H1 (cell line): Measurements from ENCODE around the gene ACACB. TPM values are rescaled to one million over a fixed set of nuclear protein-coding genes. Genes with fewer than 3 reads are reported as not detected.

Source experiments
- CTCF ChIA-PET: fragments of 300-600 bp; sonication (Branson Sonifier 250); formaldehyde crosslinking; loops from one replicate; lab custom pipeline; 2021; ENCODE audit not compliant: partially characterized antibody; lab: Charles Lee
- POLR2A ChIA-PET: fragments of 300-600 bp; sonication (Branson Sonifier 250); formaldehyde crosslinking; loops from one replicate; lab custom pipeline; 2021; ENCODE audit warnings: inconsistent platforms; ENCODE audit not compliant: partially characterized antibody; lab: Charles Lee
- DNase-seq, 2 experiments: peaks; one replicate each; pipeline versions ENCODE4 v3.0.0 to v3.0.0-alpha.2; 2010 to 2022; ENCODE audit warnings: low spot score in 2 of 2, low read depth in 1 of 2, mixed read lengths in 1 of 2
- FAIRE-seq: peaks from 2 replicates; lab custom pipeline; 2011; peaks lifted over from hg19 to GRCh38; lab: Jason Lieb, UNC
- H2AFZ ChIP-seq: 2 replicates; pipeline ENCODE4 v1.8.1; 2012; ENCODE audit warnings: low read length, inconsistent platforms
- H2AK5ac ChIP-seq: 2 replicates; pipeline ENCODE4 v1.6.1; 2013; ENCODE audit warnings: low read depth, low read length
- H2BK120ac ChIP-seq: replicated peaks from 2 replicates; pipeline ENCODE3; 2013; ENCODE audit warnings: low read depth, low read length, inconsistent platforms
- H2BK12ac ChIP-seq: 2 replicates; pipeline ENCODE4 v1.6.1; 2013; ENCODE audit warnings: low read depth, low read length
- H2BK15ac ChIP-seq: 2 replicates; pipeline ENCODE4 v1.6.1; 2013; ENCODE audit warnings: low read length
- H2BK20ac ChIP-seq: 2 replicates; pipeline ENCODE4 v1.6.1; 2013; ENCODE audit warnings: low read length
- H2BK5ac ChIP-seq: 2 replicates; pipeline ENCODE4 v1.6.1; 2013; ENCODE audit warnings: low read depth, low read length
- H3K14ac ChIP-seq: 2 replicates; pipeline ENCODE4 v1.6.1; 2013; ENCODE audit warnings: inconsistent platforms; ENCODE audit not compliant: insufficient read length
- H3K18ac ChIP-seq: 2 replicates; pipeline ENCODE4 v1.6.1; 2013; ENCODE audit warnings: low read length; ENCODE audit errors: extremely low read depth
- H3K23ac ChIP-seq: 2 replicates; pipeline ENCODE4 v1.6.1; 2013; ENCODE audit warnings: inconsistent platforms; ENCODE audit not compliant: insufficient read length
- H3K23me2 ChIP-seq: 2 replicates; pipeline ENCODE4 v1.6.1; 2013; ENCODE audit warnings: low read depth, low read length
- H3K27ac ChIP-seq: 2 replicates; pipeline ENCODE4 v1.6.1; 2011; ENCODE audit warnings: low read depth, low read length, inconsistent platforms
- H3K27me3 ChIP-seq, 4 experiments: replicated peaks in 1 of 4; 1 replicate in 1 of 4; 2 replicates in 3 of 4; pipeline versions ENCODE4 v1.6.1 to v1.8.1; 2011 to 2013; ENCODE audit warnings: low read length in 3 of 4, mild to moderate bottlenecking in 3 of 4, inconsistent platforms in 2 of 4, mixed read lengths in 2 of 4, moderate library complexity in 1 of 4; ENCODE audit not compliant: control insufficient read depth in 3 of 4, insufficient read depth in 3 of 4; ENCODE audit errors: extremely low read depth in 1 of 4
- H3K36me3 ChIP-seq, 4 experiments: 2 replicates each; pipeline versions ENCODE4 v1.6.1 to v1.8.1; 2011 to 2013; ENCODE audit warnings: mild to moderate bottlenecking in 4 of 4, low read length in 3 of 4, moderate library complexity in 2 of 4, control low read depth in 1 of 4, inconsistent platforms in 1 of 4; ENCODE audit not compliant: insufficient read depth in 4 of 4, control insufficient read depth in 2 of 4
- H3K4ac ChIP-seq: replicated peaks from 2 replicates; pipeline ENCODE3; 2013; ENCODE audit warnings: low read length, low read depth, mixed read lengths, inconsistent platforms; ENCODE audit not compliant: insufficient read length
- H3K4me1 ChIP-seq, 4 experiments: replicated peaks in 1 of 4; 1 replicate in 1 of 4; 2 replicates in 3 of 4; pipeline versions ENCODE4 v1.6.1 to v1.8.1; 2011 to 2013; ENCODE audit warnings: low read length in 3 of 4, inconsistent platforms in 2 of 4, mixed read lengths in 1 of 4; ENCODE audit not compliant: insufficient read depth in 4 of 4, control insufficient read depth in 3 of 4
- H3K4me2 ChIP-seq, 2 experiments: 2 replicates each; pipeline versions ENCODE4 v1.6.1 to v1.8.1; 2011 to 2013; ENCODE audit warnings: low read depth in 2 of 2, low read length in 2 of 2, control low read depth in 1 of 2, inconsistent platforms in 1 of 2, mild to moderate bottlenecking in 1 of 2; ENCODE audit not compliant: insufficient read depth in 1 of 2
- H3K4me3 ChIP-seq, 4 experiments: fragments of 200-600, 300-600 bp in 1 of 4; sonication (generic), shearing (Covaris generic), sonication (Bioruptor Twin) in 1 of 4; 2 replicates each; pipeline versions ENCODE4 v1.5.1 to v1.8.1; 2011 to 2016; ENCODE audit warnings: low read length in 4 of 4, low read depth in 3 of 4, control low read depth in 2 of 4, inconsistent platforms in 2 of 4, mild to moderate bottlenecking in 2 of 4, mixed read lengths in 1 of 4, moderate library complexity in 1 of 4; ENCODE audit not compliant: insufficient read depth in 2 of 4; ENCODE audit errors: extremely low read depth in 1 of 4
- H3K56ac ChIP-seq: replicated peaks from 2 replicates; pipeline ENCODE3; 2013; ENCODE audit warnings: low read depth, mild to moderate bottlenecking, mixed read lengths, low read length, inconsistent platforms; ENCODE audit not compliant: insufficient read length
- H3K79me1 ChIP-seq: 2 replicates; pipeline ENCODE4 v1.6.1; 2013; ENCODE audit warnings: low read depth, low read length, control low read depth
- H3K79me2 ChIP-seq, 2 experiments: 2 replicates each; pipeline versions ENCODE4 v1.6.1 to v1.8.1; 2012 to 2013; ENCODE audit warnings: low read length in 2 of 2, mild to moderate bottlenecking in 2 of 2, inconsistent platforms in 1 of 2; ENCODE audit not compliant: insufficient read depth in 2 of 2, control insufficient read depth in 1 of 2
- H3K9ac ChIP-seq, 4 experiments: replicated peaks in 1 of 4; 1 replicate in 1 of 4; 2 replicates in 3 of 4; pipeline versions ENCODE4 v1.6.1 to v1.8.1; 2011 to 2013; ENCODE audit warnings: low read depth in 3 of 4, low read length in 3 of 4, control low read depth in 2 of 4, mild to moderate bottlenecking in 2 of 4, moderate library complexity in 2 of 4, inconsistent platforms in 1 of 4; ENCODE audit errors: extremely low read depth in 1 of 4
- H3K9me3 ChIP-seq, 2 experiments: 2 replicates each; pipeline versions ENCODE4 v1.6.1 to v1.8.1; 2012 to 2013; ENCODE audit warnings: mild to moderate bottlenecking in 2 of 2, moderate library complexity in 2 of 2, control low read depth in 1 of 2, inconsistent platforms in 1 of 2, low read depth in 1 of 2, low read length in 1 of 2, mixed read lengths in 1 of 2; ENCODE audit not compliant: insufficient read depth in 2 of 2
- H4K20me1 ChIP-seq, 2 experiments: replicated peaks in 1 of 2; 2 replicates each; pipeline versions ENCODE3 to v1.8.1; 2011 to 2013; ENCODE audit warnings: inconsistent platforms in 2 of 2, low read length in 2 of 2, mild to moderate bottlenecking in 1 of 2; ENCODE audit not compliant: insufficient read depth in 2 of 2, control insufficient read depth in 1 of 2
- H4K5ac ChIP-seq: 2 replicates; pipeline ENCODE4 v1.6.1; 2013; ENCODE audit warnings: low read length, low read depth, mixed read lengths, inconsistent platforms; ENCODE audit not compliant: insufficient read length
- H4K8ac ChIP-seq: 2 replicates; pipeline ENCODE4 v1.8.0; 2013; ENCODE audit warnings: mild to moderate bottlenecking, moderate library complexity, low read length, inconsistent platforms; ENCODE audit not compliant: insufficient read depth; ENCODE audit errors: extremely low read depth
- H4K91ac ChIP-seq: replicated peaks from 2 replicates; pipeline ENCODE3; 2013; ENCODE audit warnings: low read length, mixed read lengths, inconsistent platforms; ENCODE audit not compliant: insufficient read length
- CTBP2 ChIP-seq: IDR thresholded peaks from 2 replicates; pipeline ENCODE4 v1.7.0; 2011; ENCODE audit warnings: borderline replicate concordance, mild to moderate bottlenecking, moderate library complexity, mixed read lengths, low read length; ENCODE audit not compliant: insufficient read depth, insufficient read length
- GABPA ChIP-seq: IDR thresholded peaks from 2 replicates; pipeline ENCODE4 v1.6.1; 2011; ENCODE audit warnings: mild to moderate bottlenecking, low read length, moderate library complexity, borderline replicate concordance; ENCODE audit not compliant: insufficient read depth
- HDAC6 ChIP-seq: IDR thresholded peaks from one replicate; pipeline ENCODE4 v1.7.1; 2012; ENCODE audit warnings: low read depth, mild to moderate bottlenecking, inconsistent platforms, low read length, moderate library complexity
- JUND ChIP-seq: IDR thresholded peaks from 2 replicates; pipeline ENCODE4 v1.6.1; 2011; ENCODE audit warnings: mild to moderate bottlenecking, improper control_type of control experiment, low read length
- POLR2AphosphoS5 ChIP-seq: IDR thresholded peaks from 2 replicates; pipeline ENCODE4 v1.6.1; 2011; ENCODE audit warnings: low read depth, low read length
- POU5F1 ChIP-seq: IDR thresholded peaks from 2 replicates; pipeline ENCODE4 v1.6.1; 2011; ENCODE audit warnings: low read depth, mild to moderate bottlenecking, low read length, moderate library complexity
- RFX5 ChIP-seq: IDR thresholded peaks from 2 replicates; pipeline ENCODE4 v1.6.1; 2011; ENCODE audit warnings: low read depth, low read length, improper control_type of control experiment, borderline replicate concordance
- RNF2 ChIP-seq: fragments of 200-900, 300-1000 bp; sonication (generic); IDR thresholded peaks from 2 replicates; pipeline ENCODE4 v1.7.1; 2016; ENCODE audit warnings: borderline replicate concordance, low read depth, mild to moderate bottlenecking, antibody characterized with exemption, low read length; ENCODE audit not compliant: poor library complexity, severe bottlenecking; ENCODE audit errors: missing control alignments
- SIRT6 ChIP-seq: IDR thresholded peaks from one replicate; pipeline ENCODE4 v1.7.1; 2012; ENCODE audit warnings: low read length, inconsistent platforms
- SP2 ChIP-seq: IDR thresholded peaks from 2 replicates; pipeline ENCODE4 v1.6.1; 2012; ENCODE audit warnings: mild to moderate bottlenecking, low read length, inconsistent platforms
- TBP ChIP-seq: IDR thresholded peaks from 2 replicates; pipeline ENCODE4 v1.6.1; 2011; ENCODE audit warnings: low read depth, low read length, improper control_type of control experiment
- ZNF274 ChIP-seq: IDR thresholded peaks from 2 replicates; pipeline ENCODE4 v1.7.0; 2012; ENCODE audit warnings: low read length, borderline replicate concordance; ENCODE audit errors: extremely low read depth
- WGBS, 2 experiments: shearing (Covaris generic) in 1 of 2; methylation state at CpG; one replicate each; pipeline versions ENCODE4 v1.1.6 to v1.1.7; 2013 to 2015; ENCODE audit warnings: low lambda C conversion rate in 2 of 2, mixed read lengths in 2 of 2, inconsistent platforms in 1 of 2, low coverage in 1 of 2, missing lambda C conversion rate in 1 of 2; ENCODE audit not compliant: insufficient replicate concordance in 2 of 2, insufficient coverage in 1 of 2, insufficient read length in 1 of 2; ENCODE audit errors: extremely low coverage in 1 of 2, missing lambda C conversion rate in 1 of 2; 5-methylcytosine and 5-hydroxymethylcytosine counted together
- polyA plus RNA-seq, 7 experiments: library from polyadenylated mRNA; depleted of rRNA in 3 of 7; stranded (reverse) in 5 of 7; unstranded in 2 of 7; fragments of >200 nt in 5 of 7; fragments of 200-250 nt in 2 of 7; gene quantifications; 1 replicate in 5 of 7; 2 replicates in 1 of 7; 4 replicates in 1 of 7; pipeline versions ENCODE4 v1.2.1 to v1.2.3, GENCODE V29; 2011 to 2013; ENCODE audit warnings: missing spikeins in 2 of 7, mixed read lengths in 2 of 7
- total RNA-seq: library from RNA; stranded (reverse); fragmentation: NEBNext Ultra II Directional; extraction: Animal tissue kit (Norgen Biotek cat#: 25700); gene quantifications from 2 replicates; pipeline ENCODE4 v1.2.1, GENCODE V29; 2021

Gene ACACB
- total and polyA plus RNA-seq, 2 of the 8 experiments (the other 6 are each of a cell fraction or from before 2014, with no cell fraction given): 5.8 to 15.3 TPM

DNA sequence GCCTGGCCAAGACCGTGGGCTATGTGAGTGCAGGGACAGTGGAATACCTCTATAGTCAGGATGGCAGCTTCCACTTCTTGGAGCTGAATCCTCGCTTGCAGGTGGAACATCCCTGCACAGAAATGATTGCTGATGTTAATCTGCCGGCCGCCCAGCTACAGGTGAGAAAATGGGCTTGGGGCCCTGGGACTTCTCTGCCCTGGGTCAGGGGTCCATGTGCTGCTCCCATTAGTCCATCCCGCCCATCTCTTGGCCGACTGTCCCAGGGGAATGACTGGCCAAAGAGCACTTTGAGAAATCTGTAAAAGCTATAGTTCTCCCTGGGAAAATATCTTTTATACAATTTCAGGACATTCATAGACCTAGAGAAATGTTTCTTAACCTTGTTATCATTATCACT is 63.5 kb downstream of the ACACB start:
- no peak overlapping the region for H3K18ac ChIP-seq
- H3K36me3 ChIP-seq: peaks cover 0 to 8% (median 2%) of the 10 kb centered on the region in 4 experiments; a peak in 3 of 8 replicates
- ChIA-PET CTCF (no interaction called here), POLR2A (no interaction called here)
- DNase-seq (no peak), FAIRE-seq (no peak)
- H2BK12ac ChIP-seq: no peak overlapping the region
- H4K91ac ChIP-seq: no peak overlapping the region
- no peak overlapping the region for H3K9ac ChIP-seq
- 89% methylated on average over 6 of the region's 6 CpGs; no CpG with 5 or more reads in 1 of the 2 experiments for WGBS, 2 experiments
- H4K5ac ChIP-seq: no peak overlapping the region
- H3K27me3 ChIP-seq: no peaks in the 10 kb centered on the region
- H3K23me2 ChIP-seq: no peaks in the 10 kb centered on the region
- H3K56ac ChIP-seq: no peak overlapping the region
- no peak overlapping the region for H2BK5ac ChIP-seq
- no peaks in the 10 kb centered on the region for H4K20me1 ChIP-seq
- no peak overlapping the region for H3K23ac ChIP-seq
- no peaks in the 10 kb centered on the region for H3K4me1 ChIP-seq
- no peak overlapping the region for H2BK120ac ChIP-seq
- H3K9me3 ChIP-seq: no peaks in the 10 kb centered on the region
- no peak overlapping the region for H3K4me3 ChIP-seq
- H2AFZ ChIP-seq: no peak overlapping the region
- no peaks in the 10 kb centered on the region for H3K79me1 ChIP-seq
- H3K27ac ChIP-seq: no peak overlapping the region
- no peak overlapping the region for H3K4me2 ChIP-seq
- no peak overlapping the region for H3K14ac ChIP-seq
- H3K79me2 ChIP-seq: no peaks in the 10 kb centered on the region
- no peak overlapping the region; the same call in 1 of the 2 replicates for H4K8ac ChIP-seq
- H3K4ac ChIP-seq: no peak overlapping the region
- no peak overlapping the region for H2BK15ac ChIP-seq
- H2AK5ac ChIP-seq: no peak overlapping the region
- no peak overlapping the region for H2BK20ac ChIP-seq
- TF ChIP-seq HDAC6 (no peak), RFX5 (no peak), JUND (no peak), CTBP2 (no peak), RNF2 (no peak), POU5F1 (no peak), SP2 (no peak), TBP (no peak), GABPA (no peak), ZNF274 (no peak), POLR2AphosphoS5 (no peak), SIRT6 (no peak)
